ENCODE data around the gene DSEL. TPM values are rescaled to one million over a fixed set of nuclear protein-coding genes. Genes with fewer than 3 reads are reported as not detected.

Gene DSEL
- total RNA-seq, 3 donors from 2014 or later = 1.0 to 5.7 (median 2.1) TPM

DNA sequence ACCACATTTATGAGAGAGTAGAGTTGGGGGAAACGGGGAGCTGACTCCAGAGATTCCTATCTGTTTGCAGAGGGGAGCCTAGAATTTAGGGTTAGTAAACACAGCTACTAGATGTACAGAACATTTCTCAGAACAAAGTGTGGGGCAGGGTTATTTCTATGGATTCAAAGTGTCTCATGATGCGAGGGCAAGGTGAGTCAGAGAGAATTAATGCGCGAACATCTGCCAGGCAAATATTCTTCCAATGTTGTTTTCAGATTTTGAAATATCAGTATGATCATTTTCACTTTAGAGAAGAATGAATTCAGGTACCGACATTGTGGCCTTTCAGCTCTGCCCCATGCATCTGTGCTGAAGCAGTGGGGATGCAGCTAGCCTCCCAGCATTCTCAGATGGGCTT is 2.0 kb upstream of the DSEL start:
- TF ChIP-seq CTCF (IDR thresholded peaks at IDR 0.05) = no peak
- Histone ChIP-seq H3K36me3 (ENCODE audit: low read depth) (no peaks in the 10 kb centered on the region), H3K9me3 (no peaks in the 10 kb centered on the region), H3K4me3 (no peak overlapping the region), H3K4me1 (ENCODE audit: low read depth) (peaks cover 9% of the 10 kb centered on the region)
- intact Hi-C loops (cut with DNase I, micrococcal nuclease) = no loop called here
- ATAC-seq = no peak
- DNase-seq = no peak

DNA sequence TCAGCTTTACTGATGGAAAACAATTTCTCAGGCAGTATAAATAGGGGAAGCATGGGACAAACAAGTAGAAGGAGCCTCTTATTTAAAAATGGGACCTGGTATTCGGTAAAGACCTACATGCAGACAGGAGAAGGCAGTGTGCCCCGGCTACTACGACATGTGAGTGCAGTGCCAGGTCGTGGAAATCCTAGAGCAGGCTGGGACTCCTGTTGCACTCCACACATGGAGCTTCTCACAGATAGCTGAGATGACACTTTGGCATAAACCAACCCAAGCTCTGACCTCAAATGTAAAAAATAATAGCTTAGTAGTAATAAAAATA is 885 bp upstream of the DSEL start:
- Histone ChIP-seq H3K4me1 (ENCODE audit: low read depth) (peaks cover 9% of the 10 kb centered on the region), H3K4me3 (no peak overlapping the region), H3K36me3 (ENCODE audit: low read depth) (no peaks in the 10 kb centered on the region), H3K9me3 (no peaks in the 10 kb centered on the region)
- intact Hi-C loops (cut with DNase I, micrococcal nuclease) = no loop called here
- TF ChIP-seq CTCF (IDR thresholded peaks at IDR 0.05) = no peak
- ATAC-seq (no peak), DNase-seq (peak in 2 of 3 donors; percentile 19 to 23)

DNA sequence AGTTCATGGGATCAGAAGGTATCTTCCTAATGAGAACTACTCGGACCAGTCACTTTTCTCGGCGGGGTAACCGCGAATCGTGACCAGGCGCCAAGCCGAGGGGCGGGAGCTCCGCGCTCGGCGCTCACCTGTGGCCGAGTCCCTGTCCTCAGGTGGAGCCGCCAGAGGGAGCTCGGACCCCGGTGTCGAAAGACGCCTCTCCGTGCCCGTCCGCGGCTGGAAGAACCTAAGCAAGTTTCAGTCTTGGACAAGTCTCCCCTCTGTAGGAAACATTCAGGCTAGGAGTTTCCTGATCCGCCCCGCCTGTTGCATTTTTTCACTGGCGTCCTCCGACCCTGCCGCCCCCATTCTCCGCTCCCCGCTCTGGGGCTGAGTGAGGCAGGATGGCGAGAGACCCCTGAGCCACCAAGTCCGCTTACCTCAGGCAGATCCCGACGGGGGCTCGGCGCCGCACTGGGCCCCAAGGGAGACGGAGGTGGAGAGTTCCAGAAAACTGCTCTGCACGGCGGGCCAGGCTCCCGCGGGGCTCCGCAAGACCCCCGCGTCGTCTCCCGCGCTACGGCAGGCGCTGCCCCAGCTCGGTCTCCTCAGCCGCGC is 480 bp downstream of the DSEL start:
- peak; percentile 74 for ATAC-seq
- DNase-seq = peak; percentile 81 to 87 (median 84)
- intact Hi-C loops (cut with DNase I, micrococcal nuclease) = no loop called here
- Histone ChIP-seq H3K4me3 (peak overlapping the region; percentile 31), H3K4me1 (ENCODE audit: low read depth) (peaks cover 9% of the 10 kb centered on the region), H3K9me3 (no peaks in the 10 kb centered on the region), H3K36me3 (ENCODE audit: low read depth) (no peaks in the 10 kb centered on the region)
- peak; percentile 33 for TF ChIP-seq CTCF (IDR thresholded peaks at IDR 0.05)

GRCh38 chr18:67514901-67515540 is 1.5 kb downstream of the DSEL start:
- intact Hi-C loops (cut with DNase I, micrococcal nuclease) = no loop called here
- H3K36me3 ChIP-seq (ENCODE audit: low read depth) = no peaks in the 10 kb centered on the region
- H3K9me3 ChIP-seq = no peaks in the 10 kb centered on the region
- no peak for ATAC-seq
- H3K4me3 ChIP-seq = no peak overlapping the region
- no peak for TF ChIP-seq CTCF (IDR thresholded peaks at IDR 0.05)
- H3K4me1 ChIP-seq (ENCODE audit: low read depth) = peaks cover 9% of the 10 kb centered on the region
- no peak for DNase-seq

DNA sequence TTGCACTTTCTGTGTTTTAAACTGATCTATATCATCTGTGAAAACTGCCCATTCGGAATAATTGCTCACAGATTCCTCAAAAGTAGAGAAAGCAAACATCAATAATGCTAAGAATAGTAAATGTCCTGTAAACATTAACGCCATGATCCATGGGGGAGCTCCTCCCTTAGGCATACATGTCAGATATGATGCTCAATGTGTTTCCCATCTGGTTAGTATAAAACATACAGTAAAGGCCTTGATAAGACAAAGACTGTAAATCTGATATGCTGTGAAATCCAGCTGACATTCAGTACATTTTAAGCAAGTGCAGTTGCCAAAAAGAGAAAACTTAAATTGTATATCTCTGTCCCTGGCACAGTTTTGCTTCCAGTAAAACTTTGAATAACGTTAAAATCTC is 2.1 kb downstream of the DSEL start:
- intact Hi-C loops (cut with DNase I, micrococcal nuclease) = no loop called here
- no peaks in the 10 kb centered on the region for H3K36me3 ChIP-seq (ENCODE audit: low read depth)
- DNase-seq = no peak
- peaks cover 9% of the 10 kb centered on the region for H3K4me1 ChIP-seq (ENCODE audit: low read depth)
- H3K4me3 ChIP-seq = no peak overlapping the region
- no peaks in the 10 kb centered on the region for H3K9me3 ChIP-seq
- no peak for TF ChIP-seq CTCF (IDR thresholded peaks at IDR 0.05)
- no peak for ATAC-seq

All from mucosa of descending colon (tissue), 3 donors.